Stomach (tissue), 9 donors: ENCODE measurements around the gene ANKRD44. TPM values are rescaled to one million over a fixed set of nuclear protein-coding genes. Genes with fewer than 3 reads are reported as not detected.
A peak's percentile ranks its signal among the peaks of the same experiment; 100 is the strongest.

Experiments
- DNase-seq, 2 donors: peaks; one replicate each; pipeline versions ENCODE4 v3.0.0 to v3.0.0-alpha.2; 2013 to 2019
- H3K27ac ChIP-seq, 5 donors: fragments of 200-600 bp in 4 of 5; sonication (generic) in 4 of 5; one replicate each; pipeline ENCODE4 v1.5.1; 2013 to 2019; ENCODE audit warnings: mild to moderate bottlenecking in 1 of 5, moderate library complexity in 1 of 5
- H3K27me3 ChIP-seq, 3 donors: fragments of 200-600 bp; sonication (generic); one replicate each; pipeline ENCODE4 v1.5.1; 2017 to 2019; ENCODE audit warnings: mixed run types in 1 of 3
- H3K36me3 ChIP-seq, 4 donors: fragments of 200-600 bp; sonication (generic); 1 replicate in 3 of 4; 2 replicates in 1 of 4; pipeline ENCODE4 v1.5.1; 2016 to 2019
- H3K4me1 ChIP-seq, 4 donors: fragments of 200-600 bp; sonication (generic); one replicate each; pipeline ENCODE4 v1.5.1; 2016 to 2019
- H3K4me3 ChIP-seq, 4 donors: fragments of 200-600 bp; sonication (generic) in 3 of 4; one replicate each; pipeline ENCODE4 v1.5.1; 2016 to 2019; ENCODE audit warnings: mild to moderate bottlenecking in 1 of 4
- H3K9me3 ChIP-seq, 4 donors: fragments of 200-600 bp; sonication (generic); one replicate each; pipeline ENCODE4 v1.5.1; 2016 to 2019
- CTCF ChIP-seq, 7 experiments: fragments of 450-650 bp in 4 of 7; fragments of 200-600 bp in 3 of 7; sonication (generic) in 3 of 7; IDR thresholded peaks; one replicate each; pipeline ENCODE4 v1.5.1; 2016 to 2019; ENCODE audit warnings: antibody characterized with exemption in 7 of 7, control low read depth in 2 of 7, mild to moderate bottlenecking in 1 of 7
- EP300 ChIP-seq: sonication (generic); formaldehyde crosslinking; IDR thresholded peaks from one replicate; pipeline ENCODE4 v1.6.1; 2017; ENCODE audit warnings: antibody characterized with exemption
- POLR2A ChIP-seq, 4 donors: fragments of 450-650 bp; IDR thresholded peaks; one replicate each; pipeline ENCODE4 v1.6.1; 2016; ENCODE audit warnings: antibody characterized with exemption in 4 of 4, control low read depth in 2 of 4, mild to moderate bottlenecking in 1 of 4, moderate library complexity in 1 of 4
- POLR2AphosphoS5 ChIP-seq, 3 donors: sonication (generic); formaldehyde crosslinking; IDR thresholded peaks; one replicate each; pipeline ENCODE4 v1.6.1; 2016; ENCODE audit warnings: antibody characterized with exemption in 3 of 3
- WGBS, 5 donors: extraction: QIAGEN DNeasy Blood & Tissue Kit in 3 of 5; methylation state at CpG; one replicate each; pipeline versions ENCODE4 v1.1.5 to v1.1.7; 2013 to 2018; 5-methylcytosine and 5-hydroxymethylcytosine counted together
- intact Hi-C: fragments of 100-400 bp; cut with DNase I; formaldehyde crosslinking; loops from one replicate; pipeline ENCODE4 v1.15.1; 2023; ENCODE audit warnings: low total_unique reads
- polyA plus RNA-seq, 3 donors: library from polyadenylated mRNA; stranded (reverse); fragments of 200-250 nt; gene quantifications; one replicate each; pipeline ENCODE4 v1.2.3, GENCODE V29; 2013
- total RNA-seq, 5 donors: library from RNA; depleted of rRNA; stranded (reverse); fragments of >200 nt; gene quantifications; one replicate each; pipeline versions ENCODE4 v1.1.0 to v1.2.3, GENCODE V29; 2014 to 2016
- donor health status: healthy with polysubstance abuse.
- donor health status: Bipolar disorder and iron deficiency.
- donor health status: healthy.

Gene ANKRD44
- total and polyA plus RNA-seq, 8 donors = 1.2 to 58.4 (median 7.0) TPM

- peaks cover 7 to 38% (median 30%) of the 10 kb centered on the region in 4 donors for H3K36me3 ChIP-seq
- WGBS, 5 donors = 0% methylated on average over 1 of the region's 1 CpG
- TF ChIP-seq EP300 (no peak), CTCF (IDR thresholded peaks at IDR 0.05) (no peak), POLR2A (IDR thresholded peaks at IDR 0.05) (no peak), POLR2AphosphoS5 (IDR thresholded peaks at IDR 0.05) (no peak)
- H3K9me3 ChIP-seq = no peaks in the 10 kb centered on the region
- H3K27ac ChIP-seq = no peak overlapping the region
- intact Hi-C loops = no loop called here
- no peaks in the 10 kb centered on the region for H3K27me3 ChIP-seq
- H3K4me3 ChIP-seq = no peak overlapping the region
- no peak for DNase-seq
- H3K4me1 ChIP-seq = peaks cover 0 to 45% (median 13%) of the 10 kb centered on the region in 4 donors
These were observed 233.9 kb downstream of the ANKRD44 start for GRCh38 chr2:197076652-197077051.

GRCh38 chr2:197075754-197076337, 234.7 kb downstream of the ANKRD44 start:
- intact Hi-C loops = no loop called here
- Histone ChIP-seq H3K4me1 (peaks cover 0 to 43% (median 14%) of the 10 kb centered on the region in 4 donors), H3K4me3 (no peak overlapping the region), H3K27me3 (no peaks in the 10 kb centered on the region), H3K9me3 (no peaks in the 10 kb centered on the region), H3K27ac (no peak overlapping the region), H3K36me3 (peaks cover 4 to 31% (median 26%) of the 10 kb centered on the region in 4 donors)
- no peak for TF ChIP-seq EP300
- peak in 1 of 7 experiments; percentile 19 for TF ChIP-seq CTCF (IDR thresholded peaks at IDR 0.05)
- no peak for TF ChIP-seq POLR2AphosphoS5 (IDR thresholded peaks at IDR 0.05)
- TF ChIP-seq POLR2A (IDR thresholded peaks at IDR 0.05) = no peak
- no peak for DNase-seq
- WGBS, 5 donors = 87 to 90% (median 89%) methylated on average over 7 of the region's 7 CpGs

- Histone ChIP-seq H3K36me3 (peaks cover 3 to 31% (median 23%) of the 10 kb centered on the region in 4 donors), H3K27ac (no peak overlapping the region), H3K27me3 (no peaks in the 10 kb centered on the region), H3K4me3 (no peak overlapping the region), H3K9me3 (no peaks in the 10 kb centered on the region), H3K4me1 (peaks cover 0 to 38% (median 9%) of the 10 kb centered on the region in 4 donors)
- WGBS, 5 donors = 82 to 95% (median 91%) methylated on average over 2 of the region's 2 CpGs
- intact Hi-C loops = no loop called here
- no peak for DNase-seq
- TF ChIP-seq POLR2AphosphoS5 (IDR thresholded peaks at IDR 0.05) = no peak
- no peak for TF ChIP-seq EP300
- TF ChIP-seq CTCF (IDR thresholded peaks at IDR 0.05) = no peak
- TF ChIP-seq POLR2A (IDR thresholded peaks at IDR 0.05) = no peak
These were observed 235.3 kb downstream of the ANKRD44 start for GRCh38 chr2:197075281-197075680.

GRCh38 chr2:197073701-197074433, 236.7 kb downstream of the ANKRD44 start:
- 22 to 50% (median 43%) methylated on average over 1 of the region's 1 CpG for WGBS, 5 donors
- Histone ChIP-seq H3K27me3 (no peaks in the 10 kb centered on the region), H3K4me1 (peaks cover 0 to 26% (median 3%) of the 10 kb centered on the region in 4 donors), H3K9me3 (no peaks in the 10 kb centered on the region), H3K4me3 (no peak overlapping the region), H3K27ac (no peak overlapping the region), H3K36me3 (peaks cover 0 to 31% (median 23%) of the 10 kb centered on the region in 4 donors)
- DNase-seq = peak; percentile 35 to 69
- TF ChIP-seq POLR2AphosphoS5 (IDR thresholded peaks at IDR 0.05) (no peak), EP300 (no peak), POLR2A (IDR thresholded peaks at IDR 0.05) (no peak), CTCF (IDR thresholded peaks at IDR 0.05) (no peak)
- intact Hi-C loops = no loop called here
